Activated CD4-positive, alpha-beta T cell treated with anti-CD3 and anti-CD28 coated beads for 24 hours (primary cell): ENCODE measurements around the gene SLMAP.
"Not testable (repeated sequence)": the region's sequence is repeated elsewhere in the genome, so short reads cannot be mapped to it uniquely, and the experiment has no call there.

ENCODE experiments used
- DNase-seq, 2 donors: peaks; one replicate each; pipeline ENCODE4 v3.0.0-alpha.2; 2020; ENCODE audit warnings: low read depth in 2 of 2

SLMAP gene

GRCh38 chr3:57794501-57794900, 38.4 kb downstream of the SLMAP start:
- no peak for DNase-seq

- DNase-seq = no peak
Measured at GRCh38 chr3:57794951-57795350, 38.8 kb downstream of the SLMAP start.

- DNase-seq = no peak
Measured at GRCh38 chr3:57796261-57796660, 40.2 kb downstream of the SLMAP start.

GRCh38 chr3:57797701-57798487, 41.8 kb downstream of the SLMAP start:
- no peak for DNase-seq

- DNase-seq = no peak
Measured at GRCh38 chr3:57803647-57804081, 47.6 kb downstream of the SLMAP start.

- no peak for DNase-seq
Measured at GRCh38 chr3:57805266-57805665, 49.2 kb downstream of the SLMAP start.

- peak in 1 of 2 donors; percentile 18 for DNase-seq
Measured at GRCh38 chr3:57805674-57806073, 49.6 kb downstream of the SLMAP start.

- DNase-seq = not testable (repeated sequence)
Measured at GRCh38 chr3:57806195-57806594, 50.1 kb downstream of the SLMAP start.

- DNase-seq = no peak
Measured at GRCh38 chr3:57808961-57809608, 53.0 kb downstream of the SLMAP start.

- no peak for DNase-seq
Measured at GRCh38 chr3:57809609-57809968, 53.5 kb downstream of the SLMAP start.

- no peak for DNase-seq
Measured at GRCh38 chr3:57810048-57810447, 53.9 kb downstream of the SLMAP start.

GRCh38 chr3:57810471-57811137, 54.5 kb downstream of the SLMAP start:
- DNase-seq = no peak

- peak in 1 of 2 donors; percentile 6 for DNase-seq
Measured at GRCh38 chr3:57815036-57815435, 58.9 kb downstream of the SLMAP start.

GRCh38 chr3:57816471-57817095, 60.5 kb downstream of the SLMAP start:
- DNase-seq = no peak

GRCh38 chr3:57818772-57819171, 62.7 kb downstream of the SLMAP start:
- no peak for DNase-seq

GRCh38 chr3:57820479-57820878, 64.4 kb downstream of the SLMAP start:
- no peak for DNase-seq

- no peak for DNase-seq
Measured at GRCh38 chr3:57821765-57822164, 65.7 kb downstream of the SLMAP start.

GRCh38 chr3:57822686-57823085, 66.6 kb downstream of the SLMAP start:
- DNase-seq = no peak

GRCh38 chr3:57825116-57825515, 69.0 kb downstream of the SLMAP start:
- no peak for DNase-seq

- DNase-seq = no peak
Measured at GRCh38 chr3:57826245-57826951, 70.3 kb downstream of the SLMAP start.

GRCh38 chr3:57826952-57827723, 71.0 kb downstream of the SLMAP start:
- DNase-seq = no peak
